Measurements from ENCODE around the gene DHRS13. TPM values are rescaled to one million over a fixed set of nuclear protein-coding genes. Genes with fewer than 3 reads are reported as not detected.
A peak's percentile ranks its signal among the peaks of the same experiment; 100 is the strongest.
"Not testable (repeated sequence)": the region's sequence is repeated elsewhere in the genome, so short reads cannot be mapped to it uniquely, and the experiment has no call there.

Gene DHRS13
- total RNA-seq, 1 experiment from 2014 or later = 12.0 TPM

GRCh38 chr17:28940675-28941074, 37.8 kb upstream of the DHRS13 start:
- Histone ChIP-seq H3K27me3 (no peaks in the 10 kb centered on the region), H3K4me3 (no peak overlapping the region), H3K9me3 (no peaks in the 10 kb centered on the region), H3K36me3 (peaks cover 36% of the 10 kb centered on the region)
- DNase-seq = no peak

GRCh38 chr17:28940142-28940541, 37.3 kb upstream of the DHRS13 start:
- H3K27me3 ChIP-seq = no peaks in the 10 kb centered on the region
- peaks cover 41% of the 10 kb centered on the region for H3K36me3 ChIP-seq
- no peak for DNase-seq
- no peak overlapping the region for H3K4me3 ChIP-seq
- H3K9me3 ChIP-seq = no peaks in the 10 kb centered on the region

- Histone ChIP-seq H3K4me3 (no peak overlapping the region), H3K36me3 (peaks cover 32% of the 10 kb centered on the region), H3K9me3 (no peaks in the 10 kb centered on the region), H3K27me3 (no peaks in the 10 kb centered on the region)
- DNase-seq = peak; percentile 55
Observed at GRCh38 chr17:28938552-28938951, 35.7 kb upstream of the DHRS13 start.

- Histone ChIP-seq H3K36me3 (peaks cover 33% of the 10 kb centered on the region), H3K4me3 (no peak overlapping the region), H3K9me3 (no peaks in the 10 kb centered on the region), H3K27me3 (no peaks in the 10 kb centered on the region)
- DNase-seq = no peak
Observed at GRCh38 chr17:28937044-28937729, 34.3 kb upstream of the DHRS13 start.

GRCh38 chr17:28935744-28936460, 33.0 kb upstream of the DHRS13 start:
- H3K9me3 ChIP-seq = no peaks in the 10 kb centered on the region
- no peak overlapping the region for H3K4me3 ChIP-seq
- no peaks in the 10 kb centered on the region for H3K27me3 ChIP-seq
- H3K36me3 ChIP-seq = peaks cover 31% of the 10 kb centered on the region
- DNase-seq = no peak

GRCh38 chr17:28934508-28934907, 31.6 kb upstream of the DHRS13 start:
- H3K36me3 ChIP-seq = peaks cover 27% of the 10 kb centered on the region
- not testable (repeated sequence) for DNase-seq, H3K4me3 ChIP-seq

GRCh38 chr17:28929787-28930186, 26.9 kb upstream of the DHRS13 start:
- DNase-seq = no peak
- Histone ChIP-seq H3K36me3 (peaks cover 57% of the 10 kb centered on the region), H3K27me3 (no peaks in the 10 kb centered on the region), H3K9me3 (peaks cover 7% of the 10 kb centered on the region), H3K4me3 (no peak overlapping the region)

More at GRCh38 chr17:28934508-28934907, 31.6 kb upstream of the DHRS13 start:
- H3K27me3 ChIP-seq, H3K9me3 ChIP-seq: not testable (repeated sequence)

- H3K27me3 ChIP-seq = no peaks in the 10 kb centered on the region
- H3K4me3 ChIP-seq = no peak overlapping the region
- peaks cover 7% of the 10 kb centered on the region for H3K9me3 ChIP-seq
- peaks cover 67% of the 10 kb centered on the region for H3K36me3 ChIP-seq
- DNase-seq = peak; percentile 72
Observed at GRCh38 chr17:28928061-28928460, 25.2 kb upstream of the DHRS13 start.

- no peak for DNase-seq
- no peaks in the 10 kb centered on the region for H3K27me3 ChIP-seq
Observed at GRCh38 chr17:28926786-28927185, 23.9 kb upstream of the DHRS13 start.

GRCh38 chr17:28926366-28926765, 23.5 kb upstream of the DHRS13 start:
- H3K9me3 ChIP-seq = peaks cover 7% of the 10 kb centered on the region
- H3K4me3 ChIP-seq = no peak overlapping the region
- no peaks in the 10 kb centered on the region for H3K27me3 ChIP-seq
- no peak for DNase-seq
- H3K36me3 ChIP-seq = peaks cover 70% of the 10 kb centered on the region

More at GRCh38 chr17:28926786-28927185, 23.9 kb upstream of the DHRS13 start:
- Histone ChIP-seq H3K9me3 (peaks cover 7% of the 10 kb centered on the region), H3K36me3 (peaks cover 68% of the 10 kb centered on the region), H3K4me3 (no peak overlapping the region)

GRCh38 chr17:28925912-28926365, 23.1 kb upstream of the DHRS13 start:
- DNase-seq = no peak
- H3K27me3 ChIP-seq = no peaks in the 10 kb centered on the region
- H3K4me3 ChIP-seq = no peak overlapping the region
- peaks cover 75% of the 10 kb centered on the region for H3K36me3 ChIP-seq
- H3K9me3 ChIP-seq = peaks cover 7% of the 10 kb centered on the region

- Histone ChIP-seq H3K27me3 (no peaks in the 10 kb centered on the region), H3K36me3 (peaks cover 94% of the 10 kb centered on the region)
Observed at GRCh38 chr17:28920201-28920600, 17.3 kb upstream of the DHRS13 start.

GRCh38 chr17:28918295-28918694, 15.4 kb upstream of the DHRS13 start:
- Histone ChIP-seq H3K4me3 (no peak overlapping the region), H3K36me3 (peaks cover 97% of the 10 kb centered on the region), H3K9me3 (no peaks in the 10 kb centered on the region), H3K27me3 (no peaks in the 10 kb centered on the region)
- DNase-seq = no peak

More at GRCh38 chr17:28920201-28920600, 17.3 kb upstream of the DHRS13 start:
- no peaks in the 10 kb centered on the region for H3K9me3 ChIP-seq
- DNase-seq = no peak
- no peak overlapping the region for H3K4me3 ChIP-seq

GRCh38 chr17:28917465-28917864, 14.6 kb upstream of the DHRS13 start:
- peaks cover 96% of the 10 kb centered on the region for H3K36me3 ChIP-seq
- H3K4me3 ChIP-seq = no peak overlapping the region
- no peaks in the 10 kb centered on the region for H3K27me3 ChIP-seq
- DNase-seq = no peak
- H3K9me3 ChIP-seq = no peaks in the 10 kb centered on the region

- no peaks in the 10 kb centered on the region for H3K27me3 ChIP-seq
- no peaks in the 10 kb centered on the region for H3K9me3 ChIP-seq
- no peak overlapping the region for H3K4me3 ChIP-seq
- DNase-seq = no peak
- peaks cover 96% of the 10 kb centered on the region for H3K36me3 ChIP-seq
Observed at GRCh38 chr17:28917029-28917428, 14.2 kb upstream of the DHRS13 start.

- no peak overlapping the region for H3K4me3 ChIP-seq
- H3K27me3 ChIP-seq = no peaks in the 10 kb centered on the region
- peaks cover 95% of the 10 kb centered on the region for H3K36me3 ChIP-seq
- DNase-seq = no peak
- no peaks in the 10 kb centered on the region for H3K9me3 ChIP-seq
Observed at GRCh38 chr17:28916302-28916934, 13.5 kb upstream of the DHRS13 start.

GRCh38 chr17:28912938-28913333, 10.1 kb upstream of the DHRS13 start:
- DNase-seq = no peak
- no peaks in the 10 kb centered on the region for H3K9me3 ChIP-seq
- peaks cover 95% of the 10 kb centered on the region for H3K36me3 ChIP-seq
- no peaks in the 10 kb centered on the region for H3K27me3 ChIP-seq
- H3K4me3 ChIP-seq = no peak overlapping the region
